Left colon (tissue), 2 donors: ENCODE data around the gene IPCEF1. TPM values are rescaled to one million over a fixed set of nuclear protein-coding genes. Genes with fewer than 3 reads are reported as not detected.
A peak's percentile ranks its signal among the peaks of the same experiment; 100 is the strongest.

Experiments
- ATAC-seq: fragments of 200-7000 bp; cut with Tn5 transposase; one replicate; pipeline ENCODE4 v1.9.1; 2020; ENCODE audit warnings: mild to moderate bottlenecking, moderate library complexity
- DNase-seq, 2 donors: peaks; one replicate each; pipeline ENCODE4 v3.0.0-alpha.2; 2020
- intact Hi-C, 2 donors: fragments of 100-400 bp; cut with DNase I in 1 of 2; cut with micrococcal nuclease in 1 of 2; formaldehyde crosslinking; loops; one replicate each; pipeline versions ENCODE4 v1.11.2 to v1.14.0; 2022; cut with DNase I, micrococcal nuclease
- long read RNA-seq: library from polyadenylated mRNA; unstranded; transcript quantifications from one replicate; pipeline ENCODE4 v2.0.0, GENCODE V29; 2021
- total RNA-seq, 2 donors: library from RNA; stranded (reverse); fragmentation: NEBNext Ultra II Directional; extraction: Animal tissue kit (Norgen Biotek cat#: 25700); gene quantifications; one replicate each; pipeline ENCODE4 v1.2.1, GENCODE V29; 2021
- donor health status: DM: no; HTN: no; CAD: no.
- donor health status: DM: yes; HTN: yes; CAD: no.

IPCEF1 gene
- total RNA-seq = 1 to 10 TPM; 1.2 to 1.8 TPM
- long read RNA-seq = 0 reads

GRCh38 chr6:154356690-154357089 is at the start of gene IPCEF1:
Gene IPCEF1, minus strand, starts transcription at chr6:154356803. Its CDS starts 90,856 bp downstream, at chr6:154265947.
- ATAC-seq (peak; percentile 20), DNase-seq (no peak)
- intact Hi-C loops = no loop called here

GRCh38 chr6:154406301-154406700 is 49.7 kb upstream of the IPCEF1 start:
- intact Hi-C loops = loop anchor here in 1 of 2 donors (10.0 kb wide), 1 partner anchor 252 kb away; no protein-coding TSS in a partner anchor
- no peak for ATAC-seq
- no peak for DNase-seq

- DNase-seq (no peak), ATAC-seq (no peak)
- intact Hi-C loops = loop anchor here in 1 of 2 donors (10.0 kb wide), 1 partner anchor 250 kb away; no protein-coding TSS in a partner anchor
Observed at GRCh38 chr6:154404791-154405400, 48.3 kb upstream of the IPCEF1 start.

- DNase-seq (peak; percentile 24 to 27), ATAC-seq (peak; percentile 66)
- intact Hi-C loops = loop anchor here in 1 of 2 donors (10.0 kb wide), 1 partner anchor 249 kb away; no protein-coding TSS in a partner anchor
Observed at GRCh38 chr6:154403788-154404187, 47.2 kb upstream of the IPCEF1 start.

GRCh38 chr6:154402081-154402780 is 45.6 kb upstream of the IPCEF1 start:
- no peak for ATAC-seq
- intact Hi-C loops = loop anchor here in 1 of 2 donors (10.0 kb wide), 1 partner anchor 247 kb away; no protein-coding TSS in a partner anchor
- DNase-seq = no peak

GRCh38 chr6:154399097-154399496 is 42.5 kb upstream of the IPCEF1 start:
- intact Hi-C loops = no loop called here
- no peak for DNase-seq
- ATAC-seq = no peak

- intact Hi-C loops = no loop called here
- DNase-seq (no peak), ATAC-seq (peak; percentile 17)
Observed at GRCh38 chr6:154397491-154398195, 41.0 kb upstream of the IPCEF1 start.

- DNase-seq (no peak), ATAC-seq (no peak)
- intact Hi-C loops = no loop called here
Observed at GRCh38 chr6:154395878-154396277, 39.3 kb upstream of the IPCEF1 start.

GRCh38 chr6:154395316-154395715 is 38.7 kb upstream of the IPCEF1 start:
- ATAC-seq (no peak), DNase-seq (no peak)
- intact Hi-C loops = no loop called here

GRCh38 chr6:154394571-154394970 is 38.0 kb upstream of the IPCEF1 start:
- DNase-seq (no peak), ATAC-seq (no peak)
- intact Hi-C loops = no loop called here

- peak; percentile 37 for ATAC-seq
- DNase-seq = no peak
- intact Hi-C loops = no loop called here
Observed at GRCh38 chr6:154390034-154390433, 33.4 kb upstream of the IPCEF1 start.

- DNase-seq (no peak), ATAC-seq (no peak)
- intact Hi-C loops = no loop called here
Observed at GRCh38 chr6:154388803-154389202, 32.2 kb upstream of the IPCEF1 start.

GRCh38 chr6:154386848-154387717 is 30.5 kb upstream of the IPCEF1 start:
- ATAC-seq (no peak), DNase-seq (no peak)
- intact Hi-C loops = no loop called here

GRCh38 chr6:154384191-154384590 is 27.6 kb upstream of the IPCEF1 start:
- intact Hi-C loops = no loop called here
- DNase-seq (no peak), ATAC-seq (no peak)

GRCh38 chr6:154383273-154383672 is 26.7 kb upstream of the IPCEF1 start:
- no peak for ATAC-seq
- intact Hi-C loops = no loop called here
- no peak for DNase-seq

GRCh38 chr6:154382740-154383139 is 26.1 kb upstream of the IPCEF1 start:
- DNase-seq (no peak), ATAC-seq (no peak)
- intact Hi-C loops = no loop called here

GRCh38 chr6:154381548-154381947 is 24.9 kb upstream of the IPCEF1 start:
- ATAC-seq (no peak), DNase-seq (no peak)
- intact Hi-C loops = no loop called here

GRCh38 chr6:154380741-154381140 is 24.1 kb upstream of the IPCEF1 start:
- intact Hi-C loops = no loop called here
- no peak for ATAC-seq
- DNase-seq = no peak

- ATAC-seq (no peak), DNase-seq (no peak)
- intact Hi-C loops = no loop called here
Observed at GRCh38 chr6:154379585-154379984, 23.0 kb upstream of the IPCEF1 start.
